HG03066 (cell line): Measurements from ENCODE around the gene MYO3B.
A peak's percentile ranks its signal among the peaks of the same experiment; 100 is the strongest.
"Not testable (repeated sequence)": the region's sequence is repeated elsewhere in the genome, so short reads cannot be mapped to it uniquely, and the experiment has no call there.

Source experiments
- ATAC-seq: cut with Tn5 transposase; IDR thresholded peaks from one replicate; pipeline ENCODE4 v1.9.1; 2021; ENCODE audit warnings: low read depth; ENCODE audit not compliant: unreplicated experiment

The MYO3B gene

GRCh38 chr2:170206805-170207407 is 29.0 kb downstream of the MYO3B start:
- ATAC-seq: no peak

GRCh38 chr2:170207901-170208300 is 30.0 kb downstream of the MYO3B start:
- no peak for ATAC-seq

- no peak for ATAC-seq
Observed at GRCh38 chr2:170208967-170209366, 31.0 kb downstream of the MYO3B start.

- no peak for ATAC-seq
Observed at GRCh38 chr2:170212625-170213280, 34.8 kb downstream of the MYO3B start.

- ATAC-seq: not testable (repeated sequence)
Observed at GRCh38 chr2:170213281-170213625, 35.3 kb downstream of the MYO3B start.

GRCh38 chr2:170213651-170214050 is 35.7 kb downstream of the MYO3B start:
- no peak for ATAC-seq

GRCh38 chr2:170214309-170214948 is 36.5 kb downstream of the MYO3B start:
- no peak for ATAC-seq

- no peak for ATAC-seq
Observed at GRCh38 chr2:170215021-170215420, 37.1 kb downstream of the MYO3B start.

- no peak for ATAC-seq
Observed at GRCh38 chr2:170216428-170216827, 38.5 kb downstream of the MYO3B start.

- no peak for ATAC-seq
Observed at GRCh38 chr2:170216981-170217380, 39.0 kb downstream of the MYO3B start.

GRCh38 chr2:170217778-170218251 is 39.9 kb downstream of the MYO3B start:
- ATAC-seq: no peak

- no peak for ATAC-seq
Observed at GRCh38 chr2:170218456-170218855, 40.5 kb downstream of the MYO3B start.

- ATAC-seq: no peak
Observed at GRCh38 chr2:170218931-170219330, 41.0 kb downstream of the MYO3B start.

GRCh38 chr2:170221317-170222288 is 43.7 kb downstream of the MYO3B start:
- no peak for ATAC-seq

GRCh38 chr2:170222298-170222697 is 44.4 kb downstream of the MYO3B start:
- no peak for ATAC-seq

- no peak for ATAC-seq
Observed at GRCh38 chr2:170222842-170223241, 44.9 kb downstream of the MYO3B start.

- no peak for ATAC-seq
Observed at GRCh38 chr2:170224692-170225294, 46.8 kb downstream of the MYO3B start.

GRCh38 chr2:170226216-170226615 is 48.3 kb downstream of the MYO3B start:
- no peak for ATAC-seq

GRCh38 chr2:170227507-170227947 is 49.6 kb downstream of the MYO3B start:
- ATAC-seq: peak; percentile 84

GRCh38 chr2:170227951-170228350 is 50.0 kb downstream of the MYO3B start:
- no peak for ATAC-seq
